Calu3 (cell line): ENCODE results near the gene NFE2L1. TPM values are rescaled to one million over a fixed set of nuclear protein-coding genes. Genes with fewer than 3 reads are reported as not detected.

ENCODE experiments used
- BruUV-seq: library from RNA; stranded (reverse); fragments of 400-500 nt; replicated peaks from 2 replicates; lab custom pipeline; 2021; lab: Mats Ljungman, UMichigan
- CTCF ChIA-PET: fragments of 300-600 bp; sonication (Branson Sonifier 250); formaldehyde crosslinking; loops from one replicate; lab custom pipeline; 2022; ENCODE audit warnings: antibody characterized with exemption; lab: Charles Lee
- DNase-seq: peaks from one replicate; pipeline ENCODE4 v3.0.0; 2022
- H3K27ac Mint-ChIP-seq: one replicate; pipeline ENCODE4 v1.8.0; 2022; ENCODE audit warnings: mixed read lengths; ENCODE audit not compliant: unreplicated experiment
- H3K27me3 Mint-ChIP-seq: one replicate; pipeline ENCODE4 v1.8.0; 2022; ENCODE audit warnings: mixed read lengths; ENCODE audit not compliant: unreplicated experiment
- H3K36me3 Mint-ChIP-seq: one replicate; pipeline ENCODE4 v1.8.0; 2022; ENCODE audit warnings: mild to moderate bottlenecking, moderate library complexity, mixed read lengths; ENCODE audit not compliant: insufficient read depth, unreplicated experiment
- H3K4me1 Mint-ChIP-seq: one replicate; pipeline ENCODE4 v1.8.0; 2022; ENCODE audit warnings: mild to moderate bottlenecking, low read depth, mixed read lengths; ENCODE audit not compliant: unreplicated experiment
- H3K4me3 Mint-ChIP-seq: one replicate; pipeline ENCODE4 v1.8.0; 2022; ENCODE audit warnings: mild to moderate bottlenecking, low read depth, moderate library complexity, mixed read lengths; ENCODE audit not compliant: unreplicated experiment
- H3K9me3 Mint-ChIP-seq: one replicate; pipeline ENCODE4 v1.8.0; 2022; ENCODE audit warnings: low read depth, mixed read lengths; ENCODE audit not compliant: unreplicated experiment
- CTCF ChIP-seq: fragments of 200-600 bp; IDR thresholded peaks from one replicate; pipeline ENCODE4 v1.8.0; 2022; ENCODE audit warnings: antibody characterized with exemption; ENCODE audit not compliant: unreplicated experiment
- intact Hi-C: fragments of 100-400 bp; cut with micrococcal nuclease; formaldehyde crosslinking; loops from one replicate; pipeline ENCODE4 v1.10.0; 2022; ENCODE audit not compliant: unreplicated experiment
- total RNA-seq: library from RNA; stranded (reverse); gene quantifications from 2 replicates; pipeline ENCODE4 v1.2.3, GENCODE V29; 2022

The NFE2L1 gene
- total RNA-seq, 1 experiment from 2014 or later, result 247 TPM

DNA sequence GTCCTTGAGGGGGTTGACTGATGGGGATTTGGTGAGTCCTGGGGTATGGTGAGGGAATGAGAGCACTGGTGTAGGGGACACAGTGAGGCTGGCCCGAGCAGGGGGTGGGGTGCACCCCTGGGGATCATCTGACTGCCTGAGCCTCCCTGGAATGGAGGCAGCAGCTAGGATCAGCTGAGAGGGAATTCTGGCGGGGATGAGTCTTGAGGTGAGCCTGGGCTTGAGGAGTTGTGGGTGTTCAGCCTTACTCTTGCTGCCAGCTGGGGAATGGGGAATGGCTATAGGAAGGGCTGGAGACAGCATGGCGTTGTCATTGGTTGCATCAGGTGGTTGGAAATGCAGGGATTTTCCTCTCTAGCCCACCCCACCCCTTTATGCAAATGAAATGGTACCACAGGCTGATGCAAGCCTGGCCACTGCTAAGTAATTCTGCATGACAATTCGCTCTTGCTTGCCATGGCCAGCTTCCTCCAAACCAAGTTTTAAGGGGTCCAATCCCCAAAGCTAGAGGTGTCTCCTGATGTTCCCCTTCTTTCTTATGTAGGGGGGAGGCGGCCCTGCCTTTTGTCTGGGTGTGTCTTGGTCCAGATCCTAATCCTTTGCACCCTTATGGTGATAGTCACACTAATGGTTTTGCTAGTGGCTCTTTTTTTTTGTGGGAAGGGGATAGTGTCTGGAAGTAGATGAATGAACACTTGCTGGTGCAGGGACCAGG lies 7.5 kb downstream of the NFE2L1 start:
- CTCF ChIA-PET, result interaction anchor here (0.7 to 2.1 kb wide), 4 partner anchors 7 to 30 kb away, joined by 3 to 8 read pairs (median 5); partner anchors contain the start of gene NFE2L1
- Mint-ChIP-seq H3K36me3 (peaks cover 93% of the 10 kb centered on the region), H3K4me3 (peak overlapping the region; percentile 45), H3K9me3 (no peaks in the 10 kb centered on the region), H3K27me3 (no peaks in the 10 kb centered on the region), H3K4me1 (peaks cover 62% of the 10 kb centered on the region), H3K27ac (peak overlapping the region; percentile 96)
- peak; percentile 72 for DNase-seq
- intact Hi-C loops, result no loop called here
- no TSS peak for BruUV-seq
- TF ChIP-seq CTCF, result no peak

GRCh38 chr17:48056246-48056745 lies 8.1 kb downstream of the NFE2L1 start:
- no peak for TF ChIP-seq CTCF
- Mint-ChIP-seq H3K4me3 (peak overlapping the region; percentile 45), H3K27ac (peak overlapping the region; percentile 96), H3K4me1 (peaks cover 56% of the 10 kb centered on the region), H3K27me3 (no peaks in the 10 kb centered on the region), H3K9me3 (no peaks in the 10 kb centered on the region), H3K36me3 (peaks cover 93% of the 10 kb centered on the region)
- intact Hi-C loops, result no loop called here
- no TSS peak for BruUV-seq
- CTCF ChIA-PET, result interaction anchor here (0.7 to 2.1 kb wide), 5 partner anchors 8 to 31 kb away, joined by 3 to 8 read pairs (median 4); partner anchors contain the start of gene NFE2L1
- no peak for DNase-seq

GRCh38 chr17:48056879-48057278 lies 8.7 kb downstream of the NFE2L1 start:
- no TSS peak for BruUV-seq
- no peak for DNase-seq
- Mint-ChIP-seq H3K27me3 (no peaks in the 10 kb centered on the region), H3K9me3 (no peaks in the 10 kb centered on the region), H3K4me3 (no peak overlapping the region), H3K4me1 (peaks cover 50% of the 10 kb centered on the region), H3K27ac (peak overlapping the region; percentile 96), H3K36me3 (peaks cover 93% of the 10 kb centered on the region)
- CTCF ChIA-PET, result interaction anchor here (1.2 to 2.1 kb wide), 3 partner anchors 8 to 10 kb away, joined by 3 to 7 read pairs (median 3); partner anchors contain the start of gene NFE2L1
- intact Hi-C loops, result no loop called here
- no peak for TF ChIP-seq CTCF

DNA sequence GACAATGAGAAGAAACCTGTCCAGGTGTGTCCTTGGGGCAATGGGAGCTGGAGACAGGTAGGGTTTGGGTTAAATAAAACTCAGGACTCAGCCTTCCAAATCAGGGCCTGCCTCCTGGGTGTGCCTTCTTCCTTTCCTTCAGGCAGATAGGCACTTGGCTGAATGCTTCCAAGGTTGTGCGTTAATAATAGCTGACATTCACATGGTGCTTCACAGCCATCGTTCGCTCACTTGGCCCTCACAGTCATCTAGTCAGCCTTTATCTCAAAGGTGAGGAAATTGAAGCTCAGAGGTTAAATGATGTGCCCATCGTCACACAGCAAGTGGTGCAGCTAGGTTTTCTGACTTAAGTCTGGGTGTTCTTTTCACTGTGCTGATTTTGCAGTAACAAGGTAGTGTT lies 9.5 kb downstream of the NFE2L1 start:
- DNase-seq, result no peak
- H3K36me3 Mint-ChIP-seq, result peaks cover 94% of the 10 kb centered on the region
- H3K27ac Mint-ChIP-seq, result peak overlapping the region; percentile 96
- no peaks in the 10 kb centered on the region for H3K9me3 Mint-ChIP-seq
- no peaks in the 10 kb centered on the region for H3K27me3 Mint-ChIP-seq
- intact Hi-C loops, result no loop called here
- BruUV-seq, result no TSS peak
- H3K4me1 Mint-ChIP-seq, result peaks cover 42% of the 10 kb centered on the region
- no peak overlapping the region for H3K4me3 Mint-ChIP-seq
- CTCF ChIA-PET, result interaction anchor here (1.2 to 2.1 kb wide), 2 partner anchors 9 kb away, joined by 3 to 7 read pairs; partner anchors contain the start of gene NFE2L1
- TF ChIP-seq CTCF, result no peak
